Measurements from ENCODE around the gene FXYD6. TPM values are rescaled to one million over a fixed set of nuclear protein-coding genes. Genes with fewer than 3 reads are reported as not detected.

Gene FXYD6
- total and polyA plus RNA-seq, 4 donors: 4.7 to 22.5 (median 12.3) TPM

GRCh38 chr11:117912497-117912896 is 36.0 kb upstream of the FXYD6 start (continued):
- TF ChIP-seq REST (IDR thresholded peaks at IDR 0.05) (no peak), MAX (IDR thresholded peaks at IDR 0.05) (no peak), TAF1 (conservative IDR thresholded peaks at IDR 0.05) (no peak), ATF3 (IDR thresholded peaks at IDR 0.05) (no peak), SP1 (IDR thresholded peaks at IDR 0.05) (no peak), GABPA (IDR thresholded peaks at IDR 0.05 in 1 of 2, conservative IDR thresholded peaks at IDR 0.05 in 1 of 2) (no peak), HNF4G (IDR thresholded peaks at IDR 0.05) (no peak), JUND (IDR thresholded peaks at IDR 0.05) (no peak)

GRCh38 chr11:117911694-117912093 is 35.2 kb upstream of the FXYD6 start:
- Histone ChIP-seq H3K27me3 (ENCODE audit: control insufficient read depth in 4 of 4, insufficient read depth in 4 of 4, low read length in 3 of 4) (peaks cover 0 to 2% (median 0%) of the 10 kb centered on the region in 4 donors), H3K9ac (ENCODE audit: low read depth in 1 of 2, low read length in 2 of 2) (no peak overlapping the region), H3K9me3 (ENCODE audit: control insufficient read depth in 4 of 4, low read length in 3 of 4) (no peaks in the 10 kb centered on the region), H3K4me1 (ENCODE audit: control insufficient read depth in 4 of 4, insufficient read depth in 4 of 4, low read length in 3 of 4) (no peaks in the 10 kb centered on the region), H3K36me3 (ENCODE audit: control insufficient read depth in 4 of 4, insufficient read depth in 3 of 4, low read depth in 1 of 4, low read length in 3 of 4) (no peaks in the 10 kb centered on the region), H3K27ac (ENCODE audit: low read depth in 1 of 2, low read length in 2 of 2) (no peak overlapping the region), H3K4me3 (ENCODE audit: low read depth in 1 of 3, low read length in 3 of 3) (no peak overlapping the region)
- DNase-seq (ENCODE audit: low spot score): peak; percentile 39
- WGBS: 78% methylated on average over 3 of the region's 3 CpGs
- no peak for TF ChIP-seq EGR1 (IDR thresholded peaks at IDR 0.05; ENCODE audit: low read depth in 2 of 2)
- TF ChIP-seq HNF4G (IDR thresholded peaks at IDR 0.05): no peak
- no peak for TF ChIP-seq SP1 (IDR thresholded peaks at IDR 0.05)
- TF ChIP-seq CTCF (IDR thresholded peaks at IDR 0.05; ENCODE audit: low read depth, low read length, missing input control): no peak
- no peak for TF ChIP-seq HNF4A (conservative IDR thresholded peaks at IDR 0.05)

- Histone ChIP-seq H3K36me3 (ENCODE audit: control insufficient read depth in 4 of 4, insufficient read depth in 3 of 4, low read depth in 1 of 4, low read length in 3 of 4) (no peaks in the 10 kb centered on the region), H3K4me3 (ENCODE audit: low read depth in 1 of 3, low read length in 3 of 3) (no peak overlapping the region), H3K9ac (ENCODE audit: low read depth in 1 of 2, low read length in 2 of 2) (no peak overlapping the region), H3K27ac (ENCODE audit: low read depth in 1 of 2, low read length in 2 of 2) (no peak overlapping the region), H3K27me3 (ENCODE audit: control insufficient read depth in 4 of 4, insufficient read depth in 4 of 4, low read length in 3 of 4) (peaks cover 0 to 2% (median 0%) of the 10 kb centered on the region in 4 donors), H3K4me1 (ENCODE audit: control insufficient read depth in 4 of 4, insufficient read depth in 4 of 4, low read length in 3 of 4) (no peaks in the 10 kb centered on the region), H3K9me3 (ENCODE audit: control insufficient read depth in 4 of 4, low read length in 3 of 4) (no peaks in the 10 kb centered on the region)
- no peak for TF ChIP-seq CTCF (IDR thresholded peaks at IDR 0.05; ENCODE audit: low read depth, low read length, missing input control)
- TF ChIP-seq MAX (IDR thresholded peaks at IDR 0.05): no peak
- no peak for TF ChIP-seq RAD21 (IDR thresholded peaks at IDR 0.05)
- no peak for TF ChIP-seq GABPA (IDR thresholded peaks at IDR 0.05 in 1 of 2, conservative IDR thresholded peaks at IDR 0.05 in 1 of 2)
- no peak for TF ChIP-seq HNF4G (IDR thresholded peaks at IDR 0.05)
- TF ChIP-seq HNF4A (conservative IDR thresholded peaks at IDR 0.05): no peak
- no peak for TF ChIP-seq FOXA2 (IDR thresholded peaks at IDR 0.05)
- TF ChIP-seq NR2F2 (IDR thresholded peaks at IDR 0.05): no peak
- TF ChIP-seq RXRA (IDR thresholded peaks at IDR 0.05): no peak
- TF ChIP-seq EGR1 (IDR thresholded peaks at IDR 0.05; ENCODE audit: low read depth in 2 of 2): no peak
- TF ChIP-seq YY1 (IDR thresholded peaks at IDR 0.05): no peak
- no peak for TF ChIP-seq ZBTB33 (IDR thresholded peaks at IDR 0.05)
- TF ChIP-seq JUND (IDR thresholded peaks at IDR 0.05): no peak
- no peak for TF ChIP-seq ATF3 (IDR thresholded peaks at IDR 0.05)
- WGBS: 74% methylated on average over 12 of the region's 12 CpGs
- DNase-seq (ENCODE audit: low spot score): no peak
Observed at GRCh38 chr11:117910941-117911655, 34.6 kb upstream of the FXYD6 start.
